Epidermal melanocyte (primary cell): ENCODE results near the gene CCL27.
"Not testable (repeated sequence)": the region's sequence is repeated elsewhere in the genome, so short reads cannot be mapped to it uniquely, and the experiment has no call there.

Experiments
- DNase-seq: peaks from one replicate; pipeline ENCODE4 v3.0.0; 2011; ENCODE audit warnings: low spot score; ENCODE audit not compliant: insufficient read length

CCL27 gene

GRCh38 chr9:34651321-34651720, 11.1 kb downstream of the CCL27 start:
- DNase-seq: no peak

- DNase-seq: no peak
Measured at GRCh38 chr9:34650816-34651215, 11.6 kb downstream of the CCL27 start.

GRCh38 chr9:34648673-34649072, 13.8 kb downstream of the CCL27 start:
- no peak for DNase-seq

- DNase-seq: no peak
Measured at GRCh38 chr9:34647651-34648050, 14.8 kb downstream of the CCL27 start.

GRCh38 chr9:34647084-34647403, 15.4 kb downstream of the CCL27 start:
- no peak for DNase-seq

GRCh38 chr9:34646211-34647083, 16.0 kb downstream of the CCL27 start, which contains the start of gene GALT:
Gene GALT, plus strand, starts transcription at chr9:34646675. Its CDS starts 30 bp downstream, at chr9:34646705.
- peak; percentile 93 for DNase-seq

GRCh38 chr9:34644766-34645314, 17.6 kb downstream of the CCL27 start:
- DNase-seq: no peak

GRCh38 chr9:34642679-34643078, 19.8 kb downstream of the CCL27 start:
- no peak for DNase-seq

GRCh38 chr9:34639322-34639721, 23.1 kb downstream of the CCL27 start:
- not testable (repeated sequence) for DNase-seq

GRCh38 chr9:34638138-34638445, 24.4 kb downstream of the CCL27 start:
- no peak for DNase-seq

- DNase-seq: peak; percentile 89
Measured at GRCh38 chr9:34637356-34638137, 24.9 kb downstream of the CCL27 start, which contains the start of gene SIGMAR1. Gene SIGMAR1, minus strand, starts transcription at chr9:34637787. Its CDS starts 90 bp downstream, at chr9:34637697.

- DNase-seq: no peak
Measured at GRCh38 chr9:34636791-34637355, 25.6 kb downstream of the CCL27 start.

- no peak for DNase-seq
Measured at GRCh38 chr9:34635556-34635955, 26.9 kb downstream of the CCL27 start.

GRCh38 chr9:34634551-34635248, 27.8 kb downstream of the CCL27 start:
- DNase-seq: no peak

GRCh38 chr9:34633851-34634550, 28.5 kb downstream of the CCL27 start:
- peak; percentile 85 for DNase-seq

- no peak for DNase-seq
Measured at GRCh38 chr9:34633166-34633565, 29.3 kb downstream of the CCL27 start.

- DNase-seq: no peak
Measured at GRCh38 chr9:34630402-34631154, 31.9 kb downstream of the CCL27 start.

- DNase-seq: no peak
Measured at GRCh38 chr9:34629491-34629808, 33.0 kb downstream of the CCL27 start.

- DNase-seq: no peak
Measured at GRCh38 chr9:34628656-34629490, 33.6 kb downstream of the CCL27 start, which contains the start of gene ARID3C. Gene ARID3C, minus strand, starts transcription at chr9:34629066. Its CDS starts 1,052 bp downstream, at chr9:34628014.
